Naive thymus-derived CD4-positive, alpha-beta T cell (primary cell): ENCODE measurements around the gene TRAM2. TPM values are rescaled to one million over a fixed set of nuclear protein-coding genes. Genes with fewer than 3 reads are reported as not detected.

Experiments used
- ATAC-seq: fragments of 150-1000 bp; cut with Tn5 transposase; 2 replicates; pipeline ENCODE4 v1.10.0; 2021; ENCODE audit warnings: mild to moderate bottlenecking, moderate library complexity
- CTCF ChIA-PET: fragments of 350-600 bp; sonication (Branson Sonifier 250); formaldehyde crosslinking; loops from one replicate; lab custom pipeline; 2021; ENCODE audit warnings: antibody characterized with exemption; lab: Charles Lee
- POLR2A ChIA-PET: fragments of 350-600 bp; sonication (Branson Sonifier 250); formaldehyde crosslinking; loops from one replicate; lab custom pipeline; 2021; ENCODE audit warnings: antibody characterized with exemption, inconsistent platforms; lab: Charles Lee
- DNase-seq, 9 donors: peaks; one replicate each; pipeline versions ENCODE4 v3.0.0 to v3.0.0-alpha.2; 2020 to 2022; ENCODE audit warnings: mixed read lengths in 1 of 9
- H3K27ac ChIP-seq: one replicate; pipeline ENCODE4 v1.7.0; 2013; ENCODE audit warnings: mild to moderate bottlenecking, low read depth, low read length, moderate library complexity
- H3K27me3 ChIP-seq, 2 donors: one replicate each; pipeline ENCODE4 v1.7.0; 2013; ENCODE audit warnings: low read length in 2 of 2, mild to moderate bottlenecking in 2 of 2, moderate library complexity in 2 of 2; ENCODE audit not compliant: control insufficient read depth in 2 of 2, insufficient read depth in 2 of 2
- H3K36me3 ChIP-seq, 3 experiments: 1 replicate in 2 of 3; 2 replicates in 1 of 3; pipeline ENCODE4 v1.7.0; 2013; ENCODE audit warnings: low read length in 3 of 3, mild to moderate bottlenecking in 3 of 3, moderate library complexity in 1 of 3; ENCODE audit not compliant: insufficient read depth in 3 of 3, control insufficient read depth in 2 of 3
- H3K4me1 ChIP-seq, 2 donors: one replicate each; pipeline ENCODE4 v1.7.0; 2013; ENCODE audit warnings: low read length in 2 of 2, mild to moderate bottlenecking in 2 of 2, moderate library complexity in 1 of 2; ENCODE audit not compliant: control insufficient read depth in 2 of 2, insufficient read depth in 2 of 2
- H3K4me3 ChIP-seq: 2 replicates; pipeline ENCODE4 v1.7.0; 2013; ENCODE audit warnings: mild to moderate bottlenecking, low read length
- H3K9me3 ChIP-seq, 3 experiments: 1 replicate in 2 of 3; 2 replicates in 1 of 3; pipeline ENCODE4 v1.7.0; 2013; ENCODE audit warnings: low read length in 3 of 3; ENCODE audit not compliant: control insufficient read depth in 2 of 3
- H3K27ac Mint-ChIP-seq, 9 donors: one replicate each; pipeline ENCODE4 v1.8.0; 2020 to 2022; ENCODE audit warnings: mixed read lengths in 9 of 9, mild to moderate bottlenecking in 8 of 9, moderate library complexity in 5 of 9, inconsistent platforms in 2 of 9
- H3K27me3 Mint-ChIP-seq, 5 donors: one replicate each; pipeline ENCODE4 v1.8.0; 2021 to 2022; ENCODE audit warnings: mixed read lengths in 5 of 5, mild to moderate bottlenecking in 1 of 5
- H3K36me3 Mint-ChIP-seq, 5 donors: one replicate each; pipeline ENCODE4 v1.8.0; 2020 to 2022; ENCODE audit warnings: mixed read lengths in 5 of 5, mild to moderate bottlenecking in 3 of 5, inconsistent platforms in 1 of 5
- H3K4me1 Mint-ChIP-seq, 7 donors: one replicate each; pipeline ENCODE4 v1.8.0; 2020 to 2022; ENCODE audit warnings: mixed read lengths in 7 of 7, mild to moderate bottlenecking in 3 of 7, inconsistent platforms in 1 of 7
- H3K4me3 Mint-ChIP-seq, 10 donors: one replicate each; pipeline ENCODE4 v1.8.0; 2020 to 2022; ENCODE audit warnings: mild to moderate bottlenecking in 10 of 10, mixed read lengths in 10 of 10, moderate library complexity in 6 of 10, inconsistent platforms in 2 of 10
- H3K9me3 Mint-ChIP-seq, 11 donors: one replicate each; pipeline ENCODE4 v1.8.0; 2020 to 2022; ENCODE audit warnings: mixed read lengths in 11 of 11, mild to moderate bottlenecking in 4 of 11, inconsistent platforms in 1 of 11, moderate library complexity in 1 of 11
- intact Hi-C, 2 donors: fragments of 100-400 bp; cut with micrococcal nuclease; formaldehyde crosslinking; loops; one replicate each; pipeline ENCODE4 v1.15.1; 2023
- polyA plus RNA-seq, 2 donors: library from polyadenylated mRNA; unstranded; fragments of 300-500 nt; fragmentation: Illumina TruSeq; gene quantifications; one replicate each; pipeline ENCODE4 v1.2.3, GENCODE V29; 2021
- total RNA-seq, 6 experiments: library from RNA in 5 of 6; stranded (reverse) in 5 of 6; gene quantifications; 1 replicate in 5 of 6; 2 replicates in 1 of 6; pipeline ENCODE4 v1.2.3 and lab custom pipeline; 2021 to 2026

Gene TRAM2
- total and polyA plus RNA-seq, 7 experiments from 2014 or later: 3.2 to 10.9 (median 10.3) TPM

DNA sequence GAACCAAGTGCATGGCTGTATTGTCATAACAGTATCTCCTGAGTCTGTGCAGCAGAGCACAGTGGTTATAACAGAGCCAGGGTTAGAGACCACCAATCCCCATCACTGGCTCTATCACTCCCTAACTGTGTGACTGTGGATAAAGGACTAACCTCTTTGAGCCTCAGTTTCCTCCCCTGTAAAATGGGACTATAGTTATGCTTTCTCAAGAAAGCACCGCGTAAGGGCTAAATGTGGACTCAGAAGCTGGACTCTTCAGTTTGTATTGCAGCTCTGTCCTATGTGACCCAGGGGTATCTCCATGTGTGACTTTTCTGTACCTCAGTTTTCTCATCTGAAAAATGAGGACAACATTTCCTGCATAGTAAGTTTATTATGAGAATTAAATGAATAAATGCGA, 59.9 kb downstream of the TRAM2 start:
- Histone ChIP-seq H3K36me3 (peaks cover 3 to 35% (median 5%) of the 10 kb centered on the region in 3 experiments), H3K4me3 (no peak overlapping the region), H3K27me3 (no peaks in the 10 kb centered on the region), H3K4me1 (no peaks in the 10 kb centered on the region), H3K9me3 (no peaks in the 10 kb centered on the region), H3K27ac (no peak overlapping the region)
- H3K4me1 Mint-ChIP-seq: peaks cover 0 to 19% (median 0%) of the 10 kb centered on the region in 7 donors
- DNase-seq: no peak
- ChIA-PET CTCF (no interaction called here), POLR2A (no interaction called here)
- no peak for ATAC-seq
- H3K27ac Mint-ChIP-seq: no peak overlapping the region
- peaks cover 15 to 54% (median 22%) of the 10 kb centered on the region in 5 donors for H3K36me3 Mint-ChIP-seq
- H3K9me3 Mint-ChIP-seq: peaks cover 0 to 2% (median 0%) of the 10 kb centered on the region in 11 donors
- H3K4me3 Mint-ChIP-seq: no peak overlapping the region
- intact Hi-C loops: no loop called here
- H3K27me3 Mint-ChIP-seq: no peaks in the 10 kb centered on the region

DNA sequence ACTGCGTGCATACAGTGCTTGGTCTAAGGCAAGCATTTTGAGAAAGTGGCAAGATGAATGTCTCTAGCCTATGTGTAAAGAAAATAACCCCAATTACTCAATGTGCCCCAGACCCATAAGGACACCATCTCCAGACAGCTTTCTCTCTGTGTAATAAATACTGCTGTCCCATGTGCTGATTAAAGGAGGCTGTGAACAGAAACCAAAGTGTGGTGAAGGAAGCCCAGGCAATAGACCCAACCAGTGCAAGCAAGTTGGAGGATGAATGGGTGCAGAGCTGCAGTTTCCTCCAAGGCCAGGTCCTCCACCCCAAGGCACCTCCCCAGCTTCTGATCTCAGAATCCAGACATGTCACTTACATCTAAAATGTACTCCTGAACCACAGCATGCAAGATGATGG, 60.6 kb downstream of the TRAM2 start:
- peaks cover 3 to 40% (median 5%) of the 10 kb centered on the region in 3 experiments for H3K36me3 ChIP-seq
- Mint-ChIP-seq H3K9me3 (peaks cover 0 to 2% (median 0%) of the 10 kb centered on the region in 11 donors), H3K4me3 (no peak overlapping the region), H3K27me3 (no peaks in the 10 kb centered on the region), H3K27ac (peak overlapping the region in 2 of 9 donors; percentile 11 to 23), H3K36me3 (peaks cover 15 to 58% (median 25%) of the 10 kb centered on the region in 5 donors), H3K4me1 (peaks cover 0 to 19% (median 0%) of the 10 kb centered on the region in 7 donors)
- no peak overlapping the region for H3K4me3 ChIP-seq
- POLR2A ChIA-PET: no interaction called here
- no peaks in the 10 kb centered on the region for H3K27me3 ChIP-seq
- intact Hi-C loops: no loop called here
- H3K27ac ChIP-seq: no peak overlapping the region
- no peak for ATAC-seq
- no peaks in the 10 kb centered on the region for H3K4me1 ChIP-seq
- no peak for DNase-seq
- H3K9me3 ChIP-seq: no peaks in the 10 kb centered on the region
- CTCF ChIA-PET: no interaction called here

DNA sequence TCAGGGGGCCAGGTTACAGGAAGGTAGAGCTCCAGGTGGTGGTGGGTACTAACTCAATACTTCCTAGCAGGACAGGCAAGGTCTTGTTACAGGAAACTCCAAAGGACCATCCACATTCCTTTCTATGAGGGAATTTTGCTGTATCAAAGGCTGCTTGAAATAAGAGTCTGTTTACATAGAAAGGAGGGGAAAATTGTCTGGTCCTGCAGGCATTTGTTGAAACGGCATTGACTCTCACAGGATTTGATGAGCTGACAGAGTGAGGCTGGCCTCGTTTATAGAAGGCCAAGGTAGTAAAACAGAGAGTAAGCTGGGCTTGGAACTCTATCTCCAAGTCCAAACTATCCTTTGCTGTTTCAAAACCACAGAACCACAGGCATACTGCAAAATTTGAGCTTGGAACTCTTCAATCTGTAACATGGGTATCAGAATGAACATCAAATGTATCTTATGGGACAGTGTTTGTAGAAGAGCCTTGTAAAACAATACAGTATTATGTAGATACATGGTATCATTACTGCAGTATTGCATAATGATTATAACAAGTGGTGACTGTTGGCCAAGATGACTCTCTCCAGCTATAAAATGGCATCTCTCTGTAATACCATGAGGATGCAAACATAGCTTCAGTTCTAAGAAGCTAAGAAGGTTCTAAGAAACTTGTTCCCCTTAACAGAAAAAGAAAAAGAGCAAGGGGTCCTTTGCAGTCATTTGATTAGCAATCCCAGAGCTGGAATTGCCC, 61.5 kb downstream of the TRAM2 start:
- Mint-ChIP-seq H3K27ac (peak overlapping the region in 1 of 9 donors; percentile 22), H3K9me3 (peaks cover 0 to 2% (median 0%) of the 10 kb centered on the region in 11 donors), H3K27me3 (no peaks in the 10 kb centered on the region), H3K4me1 (peaks cover 0 to 19% (median 0%) of the 10 kb centered on the region in 7 donors), H3K4me3 (no peak overlapping the region), H3K36me3 (peaks cover 13 to 61% (median 30%) of the 10 kb centered on the region in 5 donors)
- intact Hi-C loops: no loop called here
- H3K27ac ChIP-seq: no peak overlapping the region
- ChIA-PET POLR2A (interaction anchor here (0.7 kb wide), 1 partner anchor 231 kb away, joined by 3 read pairs; the partner anchor contains the start of gene MCM3), CTCF (no interaction called here)
- H3K9me3 ChIP-seq: no peaks in the 10 kb centered on the region
- no peak overlapping the region for H3K4me3 ChIP-seq
- no peaks in the 10 kb centered on the region for H3K4me1 ChIP-seq
- ATAC-seq (no peak), DNase-seq (no peak)
- peaks cover 3 to 40% (median 5%) of the 10 kb centered on the region in 3 experiments for H3K36me3 ChIP-seq
- no peaks in the 10 kb centered on the region for H3K27me3 ChIP-seq

DNA sequence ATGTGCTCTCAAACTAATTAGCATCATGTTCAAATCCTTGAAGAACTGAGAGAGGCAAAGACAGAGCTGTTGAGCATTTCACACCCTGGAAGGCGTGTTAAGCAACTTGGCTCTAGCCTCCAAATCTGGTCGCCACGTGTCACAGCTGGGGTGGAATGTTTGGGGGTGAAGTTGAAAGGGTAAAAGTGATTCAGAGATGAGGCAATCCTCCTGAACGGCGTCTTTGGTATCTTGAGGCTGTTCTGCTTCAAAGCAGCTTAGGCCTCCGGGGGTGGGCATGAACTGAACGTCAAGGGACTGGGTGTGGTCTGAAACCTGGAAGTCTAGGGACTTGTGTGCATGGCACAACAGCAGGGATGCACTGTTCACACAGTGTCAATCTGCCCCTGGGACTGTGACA, 62.3 kb downstream of the TRAM2 start:
- ChIA-PET POLR2A (interaction anchor here (0.7 kb wide), 1 partner anchor 283 kb away, joined by 3 read pairs; no protein-coding TSS in a partner anchor), CTCF (no interaction called here)
- no peak overlapping the region for H3K27ac ChIP-seq
- DNase-seq: no peak
- Mint-ChIP-seq H3K27ac (no peak overlapping the region), H3K4me3 (no peak overlapping the region), H3K9me3 (peaks cover 0 to 2% (median 0%) of the 10 kb centered on the region in 11 donors), H3K27me3 (no peaks in the 10 kb centered on the region), H3K36me3 (peaks cover 7 to 54% (median 30%) of the 10 kb centered on the region in 5 donors), H3K4me1 (peaks cover 0 to 19% (median 0%) of the 10 kb centered on the region in 7 donors)
- H3K36me3 ChIP-seq: peaks cover 3 to 44% (median 5%) of the 10 kb centered on the region in 3 experiments
- H3K4me1 ChIP-seq: no peaks in the 10 kb centered on the region
- no peaks in the 10 kb centered on the region for H3K27me3 ChIP-seq
- no peak for ATAC-seq
- H3K4me3 ChIP-seq: no peak overlapping the region
- intact Hi-C loops: no loop called here
- H3K9me3 ChIP-seq: no peaks in the 10 kb centered on the region

DNA sequence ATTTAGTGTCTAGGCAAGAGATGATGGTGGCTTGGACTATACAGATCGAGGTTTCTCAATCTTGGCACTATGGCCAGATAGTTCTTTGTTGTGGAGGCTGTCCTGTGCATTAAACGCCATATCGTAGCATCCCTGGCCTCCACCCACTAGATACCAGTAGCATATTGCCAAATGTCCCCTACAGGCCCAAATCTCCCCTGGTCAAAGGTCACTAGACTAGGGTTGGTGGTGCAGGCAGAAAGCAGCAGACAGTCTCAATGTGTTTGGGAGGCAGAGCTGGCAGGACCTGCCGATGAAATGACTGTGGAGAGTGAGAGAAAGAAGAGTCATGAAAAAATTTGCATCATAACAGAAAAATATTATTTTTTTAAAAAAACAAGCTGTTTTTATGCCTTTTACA, 63.0 kb downstream of the TRAM2 start:
- peaks cover 0 to 2% (median 0%) of the 10 kb centered on the region in 11 donors for H3K9me3 Mint-ChIP-seq
- no peaks in the 10 kb centered on the region for H3K9me3 ChIP-seq
- H3K4me3 ChIP-seq: no peak overlapping the region
- DNase-seq (no peak), ATAC-seq (no peak)
- H3K4me3 Mint-ChIP-seq: no peak overlapping the region
- peak overlapping the region in 2 of 9 donors; percentile 36 to 48 for H3K27ac Mint-ChIP-seq
- H3K4me1 Mint-ChIP-seq: peaks cover 0 to 19% (median 0%) of the 10 kb centered on the region in 7 donors
- H3K36me3 ChIP-seq: peaks cover 3 to 50% (median 5%) of the 10 kb centered on the region in 3 experiments
- CTCF ChIA-PET: no interaction called here
- H3K4me1 ChIP-seq: no peaks in the 10 kb centered on the region
- no peaks in the 10 kb centered on the region for H3K27me3 Mint-ChIP-seq
- POLR2A ChIA-PET: interaction anchor here (0.7 kb wide), 1 partner anchor 282 kb away, joined by 3 read pairs; no protein-coding TSS in a partner anchor
- no peaks in the 10 kb centered on the region for H3K27me3 ChIP-seq
- H3K36me3 Mint-ChIP-seq: peaks cover 7 to 54% (median 30%) of the 10 kb centered on the region in 5 donors
- intact Hi-C loops: no loop called here
- no peak overlapping the region for H3K27ac ChIP-seq

DNA sequence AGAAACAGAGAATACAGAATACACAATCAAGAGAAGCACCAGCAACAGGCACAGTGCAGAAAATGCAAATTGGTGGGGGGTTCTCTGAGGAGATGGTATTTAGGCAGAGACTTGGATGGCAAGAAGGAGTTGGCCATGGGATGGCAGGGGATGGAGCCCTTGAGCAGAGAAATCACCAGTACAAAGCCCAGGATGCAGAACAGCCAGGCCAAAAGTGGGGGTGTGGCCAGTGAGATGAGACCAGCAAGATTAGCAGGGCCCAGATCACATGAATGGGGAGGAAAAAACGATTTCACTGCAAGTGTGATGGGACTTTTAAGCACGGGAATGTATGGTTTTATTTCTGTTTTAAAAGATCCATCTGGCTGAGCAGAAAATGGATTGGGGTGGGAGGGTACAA, 63.4 kb downstream of the TRAM2 start:
- H3K4me3 ChIP-seq: no peak overlapping the region
- peak overlapping the region in 1 of 9 donors; percentile 48 for H3K27ac Mint-ChIP-seq
- peaks cover 7 to 57% (median 28%) of the 10 kb centered on the region in 5 donors for H3K36me3 Mint-ChIP-seq
- ATAC-seq: no peak
- H3K9me3 ChIP-seq: no peaks in the 10 kb centered on the region
- no peak overlapping the region for H3K27ac ChIP-seq
- H3K27me3 Mint-ChIP-seq: no peaks in the 10 kb centered on the region
- CTCF ChIA-PET: no interaction called here
- no peak for DNase-seq
- POLR2A ChIA-PET: no interaction called here
- peaks cover 3 to 52% (median 5%) of the 10 kb centered on the region in 3 experiments for H3K36me3 ChIP-seq
- H3K4me1 ChIP-seq: no peaks in the 10 kb centered on the region
- H3K27me3 ChIP-seq: no peaks in the 10 kb centered on the region
- H3K9me3 Mint-ChIP-seq: peaks cover 0 to 2% (median 0%) of the 10 kb centered on the region in 11 donors
- H3K4me3 Mint-ChIP-seq: no peak overlapping the region
- peaks cover 0 to 19% (median 0%) of the 10 kb centered on the region in 7 donors for H3K4me1 Mint-ChIP-seq
- intact Hi-C loops: no loop called here
